ENCODE measurements around the gene PCDHB11. TPM values are rescaled to one million over a fixed set of nuclear protein-coding genes. Genes with fewer than 3 reads are reported as not detected.

The PCDHB11 gene
- polyA plus RNA-seq, 3 donors: not detected

DNA sequence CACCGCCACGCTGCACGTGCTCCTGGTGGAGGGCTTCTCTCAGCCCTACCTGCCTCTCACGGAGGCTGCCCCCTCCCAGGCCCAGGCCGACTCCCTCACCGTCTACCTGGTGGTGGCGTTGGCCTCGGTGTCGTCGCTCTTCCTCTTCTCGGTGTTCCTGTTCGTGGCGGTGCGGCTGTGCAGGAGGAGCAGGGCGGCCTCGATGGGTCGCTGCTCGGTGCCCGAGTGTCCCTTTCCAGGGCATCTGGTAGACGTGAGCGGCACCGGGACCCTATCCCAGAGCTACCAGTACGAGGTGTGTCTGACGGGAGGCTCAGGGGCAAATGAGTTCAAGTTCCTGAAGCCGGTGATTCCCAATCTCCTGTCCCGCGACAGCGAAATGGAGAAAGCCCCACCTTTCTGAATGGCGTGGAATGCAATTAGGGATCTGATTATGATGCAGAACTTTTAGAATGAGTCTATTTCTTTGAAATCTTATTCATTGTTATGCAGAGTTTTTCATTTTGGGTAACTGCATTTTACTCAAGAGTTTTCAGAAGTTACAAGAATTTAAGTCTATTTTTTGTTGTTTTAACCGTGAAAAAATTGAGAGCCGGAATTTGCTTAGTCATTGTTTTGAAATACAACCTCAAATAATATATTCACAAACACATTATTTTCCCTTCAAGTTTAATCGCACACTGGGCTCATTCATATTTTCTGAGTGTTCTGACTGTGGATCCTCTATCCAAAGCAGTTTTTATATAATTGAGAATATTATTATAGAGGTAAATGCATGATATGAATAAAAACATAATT lies 37.3 kb downstream of the PCDHB11 start:
- H3K9me3 ChIP-seq (replicated peaks in 1 of 2; ENCODE audit: control insufficient read depth in 1 of 2, insufficient read depth in 1 of 2, low read length in 2 of 2): peaks cover 48 to 77% of the 10 kb centered on the region in 2 donors
- DNase-seq: no peak
- H3K4me1 Mint-ChIP-seq: no peaks in the 10 kb centered on the region
- TF ChIP-seq, protein P1, sequence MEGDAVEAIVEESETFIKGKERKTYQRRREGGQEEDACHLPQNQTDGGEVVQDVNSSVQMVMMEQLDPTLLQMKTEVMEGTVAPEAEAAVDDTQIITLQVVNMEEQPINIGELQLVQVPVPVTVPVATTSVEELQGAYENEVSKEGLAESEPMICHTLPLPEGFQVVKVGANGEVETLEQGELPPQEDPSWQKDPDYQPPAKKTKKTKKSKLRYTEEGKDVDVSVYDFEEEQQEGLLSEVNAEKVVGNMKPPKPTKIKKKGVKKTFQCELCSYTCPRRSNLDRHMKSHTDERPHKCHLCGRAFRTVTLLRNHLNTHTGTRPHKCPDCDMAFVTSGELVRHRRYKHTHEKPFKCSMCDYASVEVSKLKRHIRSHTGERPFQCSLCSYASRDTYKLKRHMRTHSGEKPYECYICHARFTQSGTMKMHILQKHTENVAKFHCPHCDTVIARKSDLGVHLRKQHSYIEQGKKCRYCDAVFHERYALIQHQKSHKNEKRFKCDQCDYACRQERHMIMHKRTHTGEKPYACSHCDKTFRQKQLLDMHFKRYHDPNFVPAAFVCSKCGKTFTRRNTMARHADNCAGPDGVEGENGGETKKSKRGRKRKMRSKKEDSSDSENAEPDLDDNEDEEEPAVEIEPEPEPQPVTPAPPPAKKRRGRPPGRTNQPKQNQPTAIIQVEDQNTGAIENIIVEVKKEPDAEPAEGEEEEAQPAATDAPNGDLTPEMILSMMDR (IDR thresholded peaks at IDR 0.05): no peak
- intact Hi-C loops (cut with micrococcal nuclease): no loop called here
- no peak overlapping the region for H3K4me3 Mint-ChIP-seq
- H3K27me3 Mint-ChIP-seq (ENCODE audit: low read depth in 3 of 3): peaks cover 18 to 31% (median 28%) of the 10 kb centered on the region in 3 donors
- peaks cover 3% of the 10 kb centered on the region in 2 donors for H3K36me3 Mint-ChIP-seq
- H3K4me1 ChIP-seq (ENCODE audit: control insufficient read depth in 1 of 2, insufficient read depth in 2 of 2, low read length in 2 of 2): no peaks in the 10 kb centered on the region
- no peak overlapping the region for H2AFZ ChIP-seq (ENCODE audit: insufficient read depth, low read depth, low read length, poor library complexity, severe bottlenecking)
- H3K27me3 ChIP-seq (ENCODE audit: control insufficient read depth in 2 of 2, insufficient read depth in 2 of 2, low read length in 2 of 2): peaks cover 8 to 37% of the 10 kb centered on the region in 2 donors
- H3K9ac ChIP-seq (ENCODE audit: insufficient read depth, low read length, poor library complexity, severe bottlenecking): no peak overlapping the region
- no peaks in the 10 kb centered on the region for H3K79me2 ChIP-seq (ENCODE audit: insufficient read depth, low read length)
- H3K27ac ChIP-seq (ENCODE audit: low read depth in 1 of 2, low read length in 2 of 2): no peak overlapping the region
- no peak overlapping the region for H3K4me3 ChIP-seq (replicated peaks in 1 of 3; ENCODE audit: low read depth in 2 of 3, low read length in 3 of 3)
- H3K9me3 Mint-ChIP-seq: peaks cover 31 to 77% (median 59%) of the 10 kb centered on the region in 7 donors
- no peaks in the 10 kb centered on the region for H3K36me3 ChIP-seq (replicated peaks in 1 of 2; ENCODE audit: control insufficient read depth in 1 of 2, insufficient read depth in 2 of 2, low read length in 2 of 2)
- 19% methylated on average over 21 of the region's 32 CpGs for WGBS (ENCODE audit: insufficient coverage)
- H3K4me2 ChIP-seq (replicated peaks; ENCODE audit: extremely low read depth, low read length, poor library complexity, severe bottlenecking): no peak overlapping the region
- H4K20me1 ChIP-seq (ENCODE audit: insufficient read depth, low read length): no peaks in the 10 kb centered on the region
- peak overlapping the region in 1 of 7 donors; percentile 50 for H3K27ac Mint-ChIP-seq

DNA sequence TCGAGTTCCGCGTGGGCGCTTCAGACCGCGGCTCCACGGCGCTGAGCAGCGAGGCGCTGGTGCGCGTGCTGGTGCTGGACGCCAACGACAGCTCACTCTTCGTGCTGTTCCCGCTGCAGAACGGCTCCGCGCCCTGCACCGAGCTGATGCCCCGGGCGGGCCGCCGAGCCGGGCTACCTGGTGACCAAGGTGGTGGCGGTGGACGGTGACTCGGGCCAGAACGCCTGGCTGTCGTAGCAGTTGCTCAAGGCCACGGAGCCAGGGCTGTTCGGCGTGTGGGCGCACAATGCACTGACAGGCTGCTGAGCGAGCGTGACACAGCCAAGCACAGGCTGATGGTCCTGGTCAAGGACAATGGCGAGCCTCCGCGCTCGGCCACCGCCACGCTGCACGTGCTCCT lies 42.1 kb downstream of the PCDHB11 start:
- Histone ChIP-seq H3K4me1 (ENCODE audit: control insufficient read depth in 1 of 2, insufficient read depth in 2 of 2, low read length in 2 of 2) (no peaks in the 10 kb centered on the region), H3K79me2 (ENCODE audit: insufficient read depth, low read length) (no peaks in the 10 kb centered on the region), H3K36me3 (replicated peaks in 1 of 2; ENCODE audit: control insufficient read depth in 1 of 2, insufficient read depth in 2 of 2, low read length in 2 of 2) (no peaks in the 10 kb centered on the region), H3K9ac (ENCODE audit: insufficient read depth, low read length, poor library complexity, severe bottlenecking) (no peak overlapping the region), H3K27ac (ENCODE audit: low read depth in 1 of 2, low read length in 2 of 2) (no peak overlapping the region), H4K20me1 (ENCODE audit: insufficient read depth, low read length) (no peaks in the 10 kb centered on the region), H3K9me3 (replicated peaks in 1 of 2; ENCODE audit: control insufficient read depth in 1 of 2, insufficient read depth in 1 of 2, low read length in 2 of 2) (peaks cover 52 to 90% of the 10 kb centered on the region in 2 donors), H2AFZ (ENCODE audit: insufficient read depth, low read depth, low read length, poor library complexity, severe bottlenecking) (no peak overlapping the region), H3K27me3 (ENCODE audit: control insufficient read depth in 2 of 2, insufficient read depth in 2 of 2, low read length in 2 of 2) (peaks cover 2 to 21% of the 10 kb centered on the region in 2 donors), H3K4me3 (replicated peaks in 1 of 3; ENCODE audit: low read depth in 2 of 3, low read length in 3 of 3) (no peak overlapping the region), H3K4me2 (replicated peaks; ENCODE audit: extremely low read depth, low read length, poor library complexity, severe bottlenecking) (no peak overlapping the region)
- H3K27ac Mint-ChIP-seq: no peak overlapping the region
- TF ChIP-seq, protein P1 (IDR thresholded peaks at IDR 0.05): no peak
- no peaks in the 10 kb centered on the region for H3K4me1 Mint-ChIP-seq
- WGBS (ENCODE audit: insufficient coverage): 31% methylated on average over 43 of the region's 43 CpGs
- H3K36me3 Mint-ChIP-seq: peaks cover 2% of the 10 kb centered on the region in 2 donors
- intact Hi-C loops (cut with micrococcal nuclease): no loop called here
- peaks cover 37 to 77% (median 71%) of the 10 kb centered on the region in 7 donors for H3K9me3 Mint-ChIP-seq
- peaks cover 5 to 28% (median 25%) of the 10 kb centered on the region in 3 donors for H3K27me3 Mint-ChIP-seq (ENCODE audit: low read depth in 3 of 3)
- no peak for DNase-seq
- no peak overlapping the region for H3K4me3 Mint-ChIP-seq
